ENCODE measurements around the gene ALG10. TPM values are rescaled to one million over a fixed set of nuclear protein-coding genes. Genes with fewer than 3 reads are reported as not detected.
A peak's percentile ranks its signal among the peaks of the same experiment; 100 is the strongest.
"Not testable (repeated sequence)": the region's sequence is repeated elsewhere in the genome, so short reads cannot be mapped to it uniquely, and the experiment has no call there.

Gene ALG10
- total RNA-seq, 1 experiment from 2014 or later: 9.6 TPM

DNA sequence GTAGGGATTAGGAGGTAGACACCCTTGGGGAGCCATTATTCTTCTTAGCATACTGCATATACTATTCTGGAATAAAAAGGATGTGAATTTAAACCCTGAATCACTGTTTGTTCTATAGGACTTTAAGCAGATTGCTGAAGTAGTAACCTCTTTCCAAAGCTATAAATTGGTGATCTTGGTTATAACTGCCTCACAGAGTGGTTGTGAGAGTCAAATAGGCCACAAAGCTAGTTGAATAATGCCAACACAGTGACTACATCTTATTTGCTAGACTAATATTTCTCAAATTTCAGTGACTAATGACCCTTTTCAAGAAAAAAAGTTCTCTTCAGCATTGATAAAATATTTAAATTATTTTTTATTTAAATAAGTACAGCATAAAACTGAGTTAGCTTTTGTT, 13.5 kb upstream of the ALG10 start:
- H2AFZ ChIP-seq (ENCODE audit: low read depth, low read length, poor library complexity, severe bottlenecking); H4K20me1 ChIP-seq (ENCODE audit: insufficient read depth); H3K4me1 ChIP-seq (ENCODE audit: control insufficient read depth in 1 of 2, insufficient read depth in 2 of 2, low read length in 2 of 2); H3K79me2 ChIP-seq (ENCODE audit: insufficient read depth, low read length); H3K4me2 ChIP-seq (ENCODE audit: low read length); H3K9ac ChIP-seq (ENCODE audit: low read length); H3K4me3 ChIP-seq (replicated peaks in 1 of 2; ENCODE audit: low read depth in 1 of 2, low read length in 2 of 2); H3K27me3 ChIP-seq (ENCODE audit: insufficient read depth, low read length); intact Hi-C loops (cut with micrococcal nuclease); H3K27ac ChIP-seq (ENCODE audit: low read depth, low read length); H3K9me2 ChIP-seq (ENCODE audit: insufficient read depth); DNase-seq (ENCODE audit: low read depth, low spot score); ATAC-seq; POLR2A ChIA-PET; BruUV-seq (replicated peaks); RAD21 ChIA-PET (ENCODE audit: low non-redundant PET in 1 of 2, low total read pairs in 2 of 2, uncharacterized antibody in 2 of 2, unreplicated experiment in 2 of 2); CTCF ChIA-PET; H3K9me3 ChIP-seq (ENCODE audit: control insufficient read depth in 1 of 2, insufficient read depth in 1 of 2, low read depth in 1 of 2, low read length in 2 of 2); H3K36me3 ChIP-seq (ENCODE audit: control insufficient read depth in 1 of 2, insufficient read depth in 2 of 2, low read length in 2 of 2): not testable (repeated sequence)

DNA sequence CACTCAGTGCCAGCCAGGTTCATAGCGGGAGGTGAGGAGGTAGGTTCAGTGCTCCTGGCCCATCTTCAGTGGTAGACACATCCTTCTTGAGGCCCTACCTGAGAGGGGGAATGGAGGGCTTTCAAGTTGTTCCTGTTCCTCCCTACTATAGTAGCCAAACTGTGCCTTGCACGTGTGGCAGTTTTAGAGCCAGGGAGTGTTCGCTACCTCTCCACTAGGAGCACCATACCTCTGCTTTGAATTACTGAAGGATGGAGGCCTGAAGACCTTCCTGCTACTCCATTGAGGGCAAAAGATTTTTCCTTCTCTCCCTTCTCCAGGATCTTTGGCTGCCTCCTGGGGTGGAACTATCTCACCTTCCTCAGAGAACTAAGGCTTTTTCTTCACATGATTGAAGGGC, 5.9 kb upstream of the ALG10 start:
- no peak overlapping the region for H2AFZ ChIP-seq (ENCODE audit: low read depth, low read length, poor library complexity, severe bottlenecking)
- DNase-seq (ENCODE audit: low read depth, low spot score): no peak
- intact Hi-C loops (cut with micrococcal nuclease): no loop called here
- H3K9ac ChIP-seq (ENCODE audit: low read length): no peak overlapping the region
- no peaks in the 10 kb centered on the region for H3K36me3 ChIP-seq (ENCODE audit: control insufficient read depth in 1 of 2, insufficient read depth in 2 of 2, low read length in 2 of 2)
- TF ChIP-seq TCF7L2 (IDR thresholded peaks at IDR 0.05; ENCODE audit: borderline replicate concordance, extremely low read depth, insufficient read depth, insufficient read length) (no peak), SIN3A (IDR thresholded peaks at IDR 0.05; ENCODE audit: low read depth) (no peak), ZFX (IDR thresholded peaks at IDR 0.05) (no peak), POLR2A (IDR thresholded peaks at IDR 0.05; ENCODE audit: borderline replicate concordance, extremely low read depth, insufficient read depth, insufficient read length) (no peak)
- TF ChIP-seq, protein P1, sequence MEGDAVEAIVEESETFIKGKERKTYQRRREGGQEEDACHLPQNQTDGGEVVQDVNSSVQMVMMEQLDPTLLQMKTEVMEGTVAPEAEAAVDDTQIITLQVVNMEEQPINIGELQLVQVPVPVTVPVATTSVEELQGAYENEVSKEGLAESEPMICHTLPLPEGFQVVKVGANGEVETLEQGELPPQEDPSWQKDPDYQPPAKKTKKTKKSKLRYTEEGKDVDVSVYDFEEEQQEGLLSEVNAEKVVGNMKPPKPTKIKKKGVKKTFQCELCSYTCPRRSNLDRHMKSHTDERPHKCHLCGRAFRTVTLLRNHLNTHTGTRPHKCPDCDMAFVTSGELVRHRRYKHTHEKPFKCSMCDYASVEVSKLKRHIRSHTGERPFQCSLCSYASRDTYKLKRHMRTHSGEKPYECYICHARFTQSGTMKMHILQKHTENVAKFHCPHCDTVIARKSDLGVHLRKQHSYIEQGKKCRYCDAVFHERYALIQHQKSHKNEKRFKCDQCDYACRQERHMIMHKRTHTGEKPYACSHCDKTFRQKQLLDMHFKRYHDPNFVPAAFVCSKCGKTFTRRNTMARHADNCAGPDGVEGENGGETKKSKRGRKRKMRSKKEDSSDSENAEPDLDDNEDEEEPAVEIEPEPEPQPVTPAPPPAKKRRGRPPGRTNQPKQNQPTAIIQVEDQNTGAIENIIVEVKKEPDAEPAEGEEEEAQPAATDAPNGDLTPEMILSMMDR (IDR thresholded peaks at IDR 0.05 in 2 of 3, conservative IDR thresholded peaks at IDR 0.05 in 1 of 3; ENCODE audit: borderline replicate concordance in 1 of 3, insufficient read depth in 1 of 3, low read depth in 2 of 3, low read length in 2 of 3): peak in 2 of 3 experiments; percentile 29 to 38; a peak in 3 of 6 replicates
- H3K4me1 ChIP-seq (ENCODE audit: control insufficient read depth in 1 of 2, insufficient read depth in 2 of 2, low read length in 2 of 2): no peaks in the 10 kb centered on the region
- no peaks in the 10 kb centered on the region for H3K9me3 ChIP-seq (ENCODE audit: control insufficient read depth in 1 of 2, insufficient read depth in 1 of 2, low read depth in 1 of 2, low read length in 2 of 2)
- no peaks in the 10 kb centered on the region for H4K20me1 ChIP-seq (ENCODE audit: insufficient read depth)
- ChIA-PET CTCF (no interaction called here), RAD21 (ENCODE audit: low non-redundant PET in 1 of 2, low total read pairs in 2 of 2, uncharacterized antibody in 2 of 2, unreplicated experiment in 2 of 2) (no interaction called here), POLR2A (no interaction called here)
- peak; percentile 78 for ATAC-seq
- no peaks in the 10 kb centered on the region for H3K9me2 ChIP-seq (ENCODE audit: insufficient read depth)
- H3K4me3 ChIP-seq (replicated peaks in 1 of 2; ENCODE audit: low read depth in 1 of 2, low read length in 2 of 2): no peak overlapping the region
- no TSS peak for BruUV-seq (replicated peaks)
- H3K79me2 ChIP-seq (ENCODE audit: insufficient read depth, low read length): no peaks in the 10 kb centered on the region
- no peaks in the 10 kb centered on the region for H3K27me3 ChIP-seq (ENCODE audit: insufficient read depth, low read length)
- H3K4me2 ChIP-seq (ENCODE audit: low read length): no peak overlapping the region
- H3K27ac ChIP-seq (ENCODE audit: low read depth, low read length): no peak overlapping the region
